Measurements from ENCODE around the gene LRRC71.

LRRC71 gene

DNA sequence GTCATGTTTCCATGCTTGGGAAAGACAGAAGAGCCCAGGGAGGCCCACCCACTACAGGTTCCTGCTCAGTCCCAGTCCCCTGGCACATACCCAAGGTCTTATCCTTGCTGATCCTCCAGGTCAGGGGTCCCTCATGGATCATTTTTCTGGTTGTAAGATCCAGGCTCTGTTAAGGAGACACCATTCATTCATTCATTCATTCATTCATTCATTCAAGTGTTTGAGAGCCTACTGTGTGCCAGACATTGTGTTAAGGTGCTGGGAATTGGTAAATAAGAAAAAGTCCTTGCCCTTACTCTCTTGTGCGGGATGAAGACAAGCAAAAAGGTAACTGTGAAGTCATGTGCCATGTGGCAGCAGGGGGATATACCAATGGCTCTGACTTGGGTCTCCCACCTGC lies 23.8 kb downstream of the LRRC71 start:
- H3K4me3 ChIP-seq (ENCODE audit: low read length): no peak overlapping the region
- H3K36me3 ChIP-seq (replicated peaks; ENCODE audit: low read depth, low read length): peaks cover 47% of the 10 kb centered on the region
- no peak overlapping the region for H3K9ac ChIP-seq (ENCODE audit: low read length)
- H3K4me1 ChIP-seq (ENCODE audit: low read length): no peaks in the 10 kb centered on the region
- H3K79me2 ChIP-seq (ENCODE audit: low read length): no peaks in the 10 kb centered on the region
- no peak overlapping the region for H3K27ac ChIP-seq (ENCODE audit: low read length)
- H3K4me2 ChIP-seq (ENCODE audit: low read length): no peak overlapping the region
- no peaks in the 10 kb centered on the region for H3K27me3 ChIP-seq (ENCODE audit: low read depth, low read length)
- H2AFZ ChIP-seq (ENCODE audit: low read depth, low read length): no peak overlapping the region
- no peaks in the 10 kb centered on the region for H3K9me3 ChIP-seq (ENCODE audit: insufficient read depth, low read length)
- 0 out of 2 replicates have a peak, but pooled peaks cover 4% of the 10 kb centered on the region for H4K20me1 ChIP-seq (ENCODE audit: insufficient read depth, low read length)
- no peak for TF ChIP-seq EZH2phosphoT487 (IDR thresholded peaks at IDR 0.05; ENCODE audit: low read depth)
- TF ChIP-seq, protein P1, sequence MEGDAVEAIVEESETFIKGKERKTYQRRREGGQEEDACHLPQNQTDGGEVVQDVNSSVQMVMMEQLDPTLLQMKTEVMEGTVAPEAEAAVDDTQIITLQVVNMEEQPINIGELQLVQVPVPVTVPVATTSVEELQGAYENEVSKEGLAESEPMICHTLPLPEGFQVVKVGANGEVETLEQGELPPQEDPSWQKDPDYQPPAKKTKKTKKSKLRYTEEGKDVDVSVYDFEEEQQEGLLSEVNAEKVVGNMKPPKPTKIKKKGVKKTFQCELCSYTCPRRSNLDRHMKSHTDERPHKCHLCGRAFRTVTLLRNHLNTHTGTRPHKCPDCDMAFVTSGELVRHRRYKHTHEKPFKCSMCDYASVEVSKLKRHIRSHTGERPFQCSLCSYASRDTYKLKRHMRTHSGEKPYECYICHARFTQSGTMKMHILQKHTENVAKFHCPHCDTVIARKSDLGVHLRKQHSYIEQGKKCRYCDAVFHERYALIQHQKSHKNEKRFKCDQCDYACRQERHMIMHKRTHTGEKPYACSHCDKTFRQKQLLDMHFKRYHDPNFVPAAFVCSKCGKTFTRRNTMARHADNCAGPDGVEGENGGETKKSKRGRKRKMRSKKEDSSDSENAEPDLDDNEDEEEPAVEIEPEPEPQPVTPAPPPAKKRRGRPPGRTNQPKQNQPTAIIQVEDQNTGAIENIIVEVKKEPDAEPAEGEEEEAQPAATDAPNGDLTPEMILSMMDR (IDR thresholded peaks at IDR 0.05; ENCODE audit: low read depth, low read length): no peak

DNA sequence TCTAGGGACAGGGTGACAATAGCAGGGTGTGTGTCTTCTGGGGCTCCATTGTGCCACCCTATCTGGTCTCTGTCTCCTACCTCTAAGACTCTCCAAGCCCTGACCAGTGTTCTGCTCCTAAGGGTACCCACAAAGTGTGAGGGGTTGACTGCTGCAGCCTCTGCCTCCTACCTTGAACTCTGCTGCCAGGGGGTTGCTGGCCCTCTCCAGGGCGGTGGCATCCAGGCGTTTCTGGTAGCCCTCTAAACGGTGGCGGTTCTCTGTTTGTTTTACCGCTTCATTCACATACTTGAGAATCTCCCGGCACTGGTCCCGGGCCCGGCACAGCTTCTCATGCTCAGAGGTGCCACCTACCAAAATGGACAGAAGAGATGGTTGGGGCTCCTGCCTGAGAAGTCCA lies 24.4 kb downstream of the LRRC71 start:
- Histone ChIP-seq H3K4me2 (ENCODE audit: low read length) (no peak overlapping the region), H2AFZ (ENCODE audit: low read depth, low read length) (no peak overlapping the region), H4K20me1 (ENCODE audit: insufficient read depth, low read length) (0 out of 2 replicates have a peak, but pooled peaks cover 4% of the 10 kb centered on the region), H3K9ac (ENCODE audit: low read length) (no peak overlapping the region), H3K27ac (ENCODE audit: low read length) (no peak overlapping the region), H3K79me2 (ENCODE audit: low read length) (no peaks in the 10 kb centered on the region), H3K4me1 (ENCODE audit: low read length) (no peaks in the 10 kb centered on the region), H3K36me3 (replicated peaks; ENCODE audit: low read depth, low read length) (peaks cover 47% of the 10 kb centered on the region), H3K27me3 (ENCODE audit: low read depth, low read length) (no peaks in the 10 kb centered on the region), H3K9me3 (ENCODE audit: insufficient read depth, low read length) (no peaks in the 10 kb centered on the region), H3K4me3 (ENCODE audit: low read length) (no peak overlapping the region)
- TF ChIP-seq, protein P1 (IDR thresholded peaks at IDR 0.05; ENCODE audit: low read depth, low read length): no peak
- TF ChIP-seq EZH2phosphoT487 (IDR thresholded peaks at IDR 0.05; ENCODE audit: low read depth): no peak

DNA sequence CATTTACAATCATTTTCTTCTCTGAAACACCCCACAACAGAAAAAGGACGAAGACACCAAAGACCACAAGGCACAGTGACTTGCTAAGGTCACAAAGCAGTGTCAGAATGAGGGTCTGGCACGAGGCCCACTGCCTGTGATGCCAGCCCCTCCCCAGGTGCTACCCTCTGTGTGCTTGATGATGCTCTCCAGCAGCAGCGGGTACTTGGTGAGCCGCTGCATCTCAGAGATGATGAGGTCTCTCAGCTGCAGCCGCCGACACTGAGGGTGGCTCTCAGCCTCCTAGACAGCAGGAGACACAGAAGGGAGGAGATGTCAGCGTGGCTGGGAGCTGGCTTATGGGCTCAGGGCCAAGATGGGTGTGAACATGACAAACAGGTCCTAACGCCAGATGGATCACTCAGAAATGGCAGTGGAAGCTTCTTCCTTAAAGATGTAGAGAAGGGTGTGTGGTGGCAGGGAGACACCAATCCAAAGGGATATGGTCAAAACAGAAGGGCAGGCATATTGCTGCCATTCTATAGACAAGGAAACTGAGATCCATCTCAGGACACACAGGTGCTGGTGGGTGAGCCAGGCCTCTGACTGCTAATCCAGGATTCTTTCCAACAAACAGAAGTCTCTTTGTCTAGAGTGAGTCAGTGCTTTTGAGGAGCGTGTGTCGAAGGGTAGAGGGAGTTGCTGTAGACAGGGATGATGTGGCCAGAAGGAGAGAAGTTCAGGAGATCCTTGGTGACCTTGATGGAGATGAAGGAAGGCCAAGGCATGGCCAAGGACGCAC lies 25.6 kb downstream of the LRRC71 start:
- Histone ChIP-seq H2AFZ (ENCODE audit: low read depth, low read length) (no peak overlapping the region), H3K27ac (ENCODE audit: low read length) (no peak overlapping the region), H4K20me1 (ENCODE audit: insufficient read depth, low read length) (0 out of 2 replicates have a peak, but pooled peaks cover 4% of the 10 kb centered on the region), H3K9ac (ENCODE audit: low read length) (no peak overlapping the region), H3K4me3 (ENCODE audit: low read length) (no peak overlapping the region), H3K36me3 (replicated peaks; ENCODE audit: low read depth, low read length) (peaks cover 56% of the 10 kb centered on the region), H3K4me1 (ENCODE audit: low read length) (no peaks in the 10 kb centered on the region), H3K79me2 (ENCODE audit: low read length) (no peaks in the 10 kb centered on the region), H3K4me2 (ENCODE audit: low read length) (no peak overlapping the region), H3K9me3 (ENCODE audit: insufficient read depth, low read length) (no peaks in the 10 kb centered on the region), H3K27me3 (ENCODE audit: low read depth, low read length) (no peaks in the 10 kb centered on the region)
- no peak for TF ChIP-seq EZH2phosphoT487 (IDR thresholded peaks at IDR 0.05; ENCODE audit: low read depth)
- TF ChIP-seq, protein P1 (IDR thresholded peaks at IDR 0.05; ENCODE audit: low read depth, low read length): no peak

DNA sequence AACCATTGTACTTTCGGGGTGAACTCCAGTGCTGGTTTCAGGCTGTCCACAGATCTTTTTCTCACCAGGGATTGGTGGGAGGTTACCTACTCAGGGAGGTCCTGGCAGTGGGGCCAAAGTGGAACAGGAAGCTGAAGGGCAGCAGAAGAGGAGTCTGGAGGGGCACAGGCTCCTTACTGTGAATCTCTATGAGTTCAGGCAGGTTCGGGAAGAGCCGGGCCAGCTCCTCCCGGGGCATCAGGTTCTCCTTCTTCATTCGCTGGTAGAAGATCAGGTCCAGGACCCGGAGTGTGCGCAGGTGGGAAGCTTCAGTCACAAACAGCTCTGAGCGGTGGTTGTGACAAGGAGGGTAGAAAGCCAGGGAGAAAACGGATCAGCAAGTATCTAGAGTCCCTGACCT lies 26.7 kb downstream of the LRRC71 start:
- Histone ChIP-seq H4K20me1 (ENCODE audit: insufficient read depth, low read length) (0 out of 2 replicates have a peak, but pooled peaks cover 4% of the 10 kb centered on the region), H3K9me3 (ENCODE audit: insufficient read depth, low read length) (no peaks in the 10 kb centered on the region), H2AFZ (ENCODE audit: low read depth, low read length) (no peak overlapping the region), H3K36me3 (replicated peaks; ENCODE audit: low read depth, low read length) (peaks cover 63% of the 10 kb centered on the region), H3K4me3 (ENCODE audit: low read length) (no peak overlapping the region), H3K27me3 (ENCODE audit: low read depth, low read length) (no peaks in the 10 kb centered on the region), H3K4me1 (ENCODE audit: low read length) (no peaks in the 10 kb centered on the region), H3K4me2 (ENCODE audit: low read length) (no peak overlapping the region), H3K79me2 (ENCODE audit: low read length) (no peaks in the 10 kb centered on the region), H3K9ac (ENCODE audit: low read length) (no peak overlapping the region), H3K27ac (ENCODE audit: low read length) (no peak overlapping the region)
- TF ChIP-seq, protein P1 (IDR thresholded peaks at IDR 0.05; ENCODE audit: low read depth, low read length): no peak
- TF ChIP-seq EZH2phosphoT487 (IDR thresholded peaks at IDR 0.05; ENCODE audit: low read depth): no peak
